Activated CD8-positive, alpha-beta memory T cell treated with anti-CD3 and anti-CD28 coated beads for 24 hours (primary cell): Measurements from ENCODE around the gene NALF2.

Experiments used
- DNase-seq: peaks from one replicate; pipeline ENCODE4 v3.0.0-alpha.2; 2020

NALF2 gene

GRCh38 chrX:69503782-69504625 is at the start of gene NALF2:
TSS of gene NALF2 (plus strand) at chrX:69504326. CDS start at chrX:69505283, 957 bp downstream.
- DNase-seq = no peak

GRCh38 chrX:69457756-69458155 is 46.4 kb upstream of the NALF2 start:
- no peak for DNase-seq

- DNase-seq = no peak
These were observed 37.6 kb upstream of the NALF2 start for GRCh38 chrX:69466546-69466945.

DNA sequence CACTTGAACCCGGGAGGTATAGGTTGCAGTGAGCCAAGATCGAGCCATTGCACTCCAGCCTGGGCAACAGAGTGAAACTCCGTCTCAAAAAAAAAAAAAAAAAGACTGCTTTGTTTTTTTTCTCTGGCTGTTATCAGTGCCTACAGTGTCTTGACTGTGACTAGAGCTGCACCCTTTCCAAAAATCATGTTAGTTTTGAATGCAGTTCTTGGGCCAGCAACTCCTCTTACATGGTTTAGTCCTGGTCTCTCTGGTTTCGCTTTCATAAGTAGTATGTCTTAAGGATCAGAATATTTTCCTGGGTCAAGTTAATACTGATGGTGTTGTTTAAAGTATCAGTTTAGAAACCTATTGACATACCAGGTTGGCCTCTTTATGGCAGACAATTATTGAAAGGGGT is 34.2 kb upstream of the NALF2 start:
- no peak for DNase-seq

- no peak for DNase-seq
These were observed 14.5 kb upstream of the NALF2 start for GRCh38 chrX:69489625-69490024.

GRCh38 chrX:69493193-69493592 is 10.9 kb upstream of the NALF2 start:
- no peak for DNase-seq

DNA sequence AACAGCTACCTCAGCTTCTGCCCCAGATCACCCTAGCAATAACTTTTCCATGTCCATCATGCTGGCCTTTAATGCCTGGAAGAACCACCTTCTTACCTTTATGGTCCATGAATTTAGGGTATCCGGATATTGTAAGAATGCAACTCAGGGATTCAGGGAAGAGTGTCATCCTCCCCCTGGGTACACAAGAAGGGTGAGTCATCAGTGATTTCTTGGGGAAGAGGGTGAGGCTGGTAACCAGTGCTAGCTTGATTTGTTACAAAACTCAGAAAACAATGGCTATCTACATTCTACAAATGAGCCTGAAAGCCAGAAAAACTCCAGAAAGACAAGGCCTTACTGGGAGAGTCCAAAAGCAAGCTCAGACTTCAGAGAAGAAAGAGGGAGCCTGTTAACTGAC is 10.4 kb upstream of the NALF2 start:
- DNase-seq = no peak

GRCh38 chrX:69496183-69496582 is 7.9 kb upstream of the NALF2 start:
- no peak for DNase-seq

- no peak for DNase-seq
These were observed 2.7 kb upstream of the NALF2 start for GRCh38 chrX:69501429-69501828.

DNA sequence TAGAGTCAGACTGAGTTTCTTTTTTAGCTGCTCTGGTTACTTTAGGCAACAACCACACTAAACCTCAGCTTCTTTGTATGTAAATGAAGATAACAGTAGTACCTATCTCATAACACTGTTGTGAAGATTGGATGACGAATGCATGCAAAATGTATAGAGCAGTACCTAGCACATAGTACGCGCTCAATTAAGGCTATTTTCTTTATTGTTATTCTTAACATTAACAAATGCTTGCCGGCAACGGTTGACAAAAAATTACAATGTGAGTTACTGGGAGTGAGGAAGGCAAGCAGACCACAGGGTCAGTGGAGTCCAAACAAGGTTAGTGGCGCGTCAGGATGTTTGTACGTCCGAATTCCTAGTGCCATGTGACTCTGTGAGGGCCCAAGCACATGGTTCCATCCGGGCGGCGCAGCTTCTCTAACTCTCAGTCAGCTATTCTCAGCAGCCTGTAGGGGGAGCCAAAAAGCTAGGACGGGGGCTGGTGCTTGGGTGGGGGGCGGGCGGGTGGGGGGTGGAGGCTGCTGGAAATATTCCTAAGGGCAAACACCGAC is 821 bp upstream of the NALF2 start:
- no peak for DNase-seq

DNA sequence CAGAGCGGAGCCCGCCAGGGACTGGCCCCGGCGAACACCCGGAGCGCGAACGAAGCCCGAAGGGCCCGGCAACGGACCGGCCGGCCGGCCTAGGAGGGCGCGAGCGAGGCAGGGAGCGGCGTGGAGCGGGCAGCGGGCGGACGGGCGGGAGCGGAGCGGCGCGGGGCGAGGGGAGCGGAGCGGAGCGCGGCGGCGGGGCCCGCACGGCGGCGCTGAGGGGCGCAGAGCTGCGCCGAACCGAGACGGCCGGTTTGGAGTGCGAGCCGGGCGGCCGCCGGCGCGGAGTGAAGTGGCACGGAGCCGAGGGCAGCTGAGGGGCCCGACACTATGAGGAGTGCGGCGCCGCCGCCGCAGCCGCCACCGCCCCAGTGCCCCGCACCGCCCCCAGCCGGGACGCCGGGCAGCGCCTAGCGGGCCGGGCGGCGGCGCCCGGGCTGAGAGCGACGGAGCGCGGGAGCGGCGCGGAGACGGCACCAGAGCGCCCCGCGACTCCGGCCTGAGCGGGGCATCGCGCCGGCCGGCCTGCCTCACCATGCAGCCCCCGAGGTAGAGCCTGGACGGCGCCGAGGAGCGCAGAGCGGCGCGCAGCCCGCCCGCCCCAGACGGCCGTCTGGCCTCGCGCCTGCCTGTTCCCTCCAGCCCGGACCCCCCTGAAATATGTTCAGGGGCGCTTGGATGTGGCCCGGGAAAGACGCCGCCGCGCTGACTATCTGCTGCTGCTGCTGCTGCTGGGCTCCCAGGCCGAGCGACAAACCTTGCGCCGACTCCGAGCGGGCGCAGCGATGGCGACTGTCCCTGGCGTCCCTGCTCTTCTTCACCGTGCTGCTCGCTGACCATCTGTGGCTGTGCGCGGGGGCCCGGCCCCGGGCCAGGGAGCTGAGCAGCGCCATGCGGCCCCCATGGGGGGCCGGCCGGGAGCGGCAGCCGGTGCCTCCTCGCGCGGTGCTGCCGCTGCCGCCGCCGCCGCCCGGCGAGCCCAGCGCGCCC is 793 bp downstream of the NALF2 start:
- no peak for DNase-seq

DNA sequence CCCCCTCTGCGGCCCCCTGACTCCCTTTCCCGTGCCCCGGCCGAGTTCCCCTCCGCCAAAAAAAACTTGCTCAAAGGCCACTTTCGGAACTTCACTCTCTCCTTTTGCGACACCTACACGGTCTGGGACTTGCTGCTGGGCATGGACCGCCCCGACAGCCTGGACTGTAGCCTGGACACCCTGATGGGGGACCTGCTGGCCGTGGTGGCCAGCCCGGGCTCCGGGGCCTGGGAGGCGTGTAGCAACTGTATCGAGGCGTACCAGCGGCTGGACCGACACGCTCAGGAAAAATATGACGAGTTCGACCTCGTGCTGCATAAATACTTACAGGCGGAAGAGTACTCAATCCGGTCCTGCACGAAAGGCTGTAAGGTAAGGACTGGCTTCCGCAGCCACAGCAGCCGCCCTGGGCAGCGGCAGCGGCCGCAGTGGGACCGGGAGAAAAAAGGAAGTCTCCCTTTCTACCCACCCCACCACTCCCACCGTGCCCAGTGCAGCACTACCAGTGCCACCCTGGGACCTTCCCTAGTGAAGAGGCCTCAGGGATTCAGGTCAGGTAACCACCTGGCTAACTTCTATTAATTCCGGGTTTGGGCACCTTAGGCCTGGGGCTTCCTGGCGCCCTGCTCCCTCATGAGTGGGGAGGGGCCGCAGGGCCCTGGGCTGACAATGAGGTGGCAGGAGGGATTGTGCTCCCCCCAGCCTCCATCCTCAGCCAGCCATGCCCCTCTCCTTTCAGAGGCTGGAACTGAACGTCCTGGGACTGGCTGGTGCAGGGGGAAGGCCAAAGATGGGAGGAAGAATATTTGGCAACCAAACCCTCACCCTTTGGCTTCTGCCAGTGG is 1.9 kb downstream of the NALF2 start:
- DNase-seq = no peak

DNA sequence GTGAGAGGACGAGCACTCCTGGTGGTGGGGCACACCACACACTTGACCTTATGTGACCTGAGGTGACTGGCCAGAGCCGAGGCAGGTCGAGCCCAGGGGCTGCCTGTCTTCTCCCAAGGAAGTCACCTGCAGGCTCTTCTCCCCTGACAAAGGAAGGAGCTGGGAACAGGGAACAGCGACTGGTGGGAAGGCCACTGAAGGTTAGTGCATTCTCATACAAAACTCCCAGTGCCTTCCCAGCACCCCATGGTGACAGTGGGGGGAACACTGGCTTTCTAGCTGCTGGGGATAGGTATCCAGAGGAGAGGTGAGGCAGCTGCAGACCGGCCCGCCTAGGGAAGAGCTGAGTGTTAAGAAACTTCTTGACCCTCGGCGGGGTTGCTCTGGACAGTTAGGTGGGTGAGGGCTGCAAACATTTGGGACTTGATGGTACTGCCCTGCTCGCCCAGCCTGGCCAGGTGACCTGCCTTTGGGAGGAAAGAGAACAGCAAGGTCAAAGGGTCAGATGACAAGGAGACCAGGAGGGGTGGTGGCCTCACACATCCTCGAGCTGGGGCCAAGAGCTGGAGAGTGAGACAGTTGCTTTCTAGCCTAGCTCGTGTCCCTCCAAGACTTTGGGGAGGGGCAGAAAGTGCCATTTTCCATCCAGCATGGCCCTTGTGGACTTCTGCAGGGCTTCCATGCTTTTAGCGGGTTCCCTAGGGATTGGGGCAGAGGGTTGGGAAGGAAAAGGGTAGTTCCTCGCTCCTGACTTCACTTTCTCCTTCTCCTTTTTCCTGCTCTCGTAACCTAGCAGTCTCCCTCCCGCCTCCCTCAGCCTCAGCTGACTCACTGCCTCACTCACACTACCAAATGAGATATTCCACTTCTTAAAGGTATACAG is 2.7 kb downstream of the NALF2 start:
- DNase-seq = no peak

DNA sequence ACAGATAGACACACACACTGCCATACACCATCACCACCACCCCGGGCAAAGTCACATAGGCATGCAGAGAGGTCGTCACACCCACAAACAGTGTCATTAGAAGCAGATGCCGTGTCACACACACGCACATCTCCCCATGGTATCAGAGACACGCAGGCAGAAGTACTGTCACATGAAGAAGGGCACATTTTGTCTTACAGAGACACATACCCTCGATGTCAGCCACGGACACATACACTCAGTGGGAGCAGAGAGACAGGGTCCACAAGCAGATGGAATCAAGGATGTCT is 3.3 kb downstream of the NALF2 start:
- DNase-seq = no peak

DNA sequence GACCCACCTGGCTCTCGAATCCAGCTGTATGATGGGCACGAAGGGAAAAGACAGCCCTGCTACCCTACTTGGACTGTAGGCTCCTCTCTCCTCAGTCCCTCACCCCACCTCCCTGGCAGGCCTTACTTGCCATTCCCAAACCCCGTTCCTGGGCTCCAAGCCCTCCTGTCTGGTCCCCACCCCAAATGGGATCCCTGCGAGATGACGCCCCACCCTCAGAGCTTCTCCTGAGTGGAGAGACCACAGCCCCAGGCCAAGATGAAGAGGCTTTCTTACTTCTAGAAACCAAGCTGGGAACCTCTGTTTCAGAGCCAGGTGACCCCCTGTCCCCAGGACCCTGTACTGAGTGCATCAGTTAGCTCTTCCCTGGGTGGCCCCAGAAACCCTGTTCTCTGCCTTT is 4.5 kb downstream of the NALF2 start:
- no peak for DNase-seq

GRCh38 chrX:69510137-69510715 is 6.1 kb downstream of the NALF2 start:
- no peak for DNase-seq

DNA sequence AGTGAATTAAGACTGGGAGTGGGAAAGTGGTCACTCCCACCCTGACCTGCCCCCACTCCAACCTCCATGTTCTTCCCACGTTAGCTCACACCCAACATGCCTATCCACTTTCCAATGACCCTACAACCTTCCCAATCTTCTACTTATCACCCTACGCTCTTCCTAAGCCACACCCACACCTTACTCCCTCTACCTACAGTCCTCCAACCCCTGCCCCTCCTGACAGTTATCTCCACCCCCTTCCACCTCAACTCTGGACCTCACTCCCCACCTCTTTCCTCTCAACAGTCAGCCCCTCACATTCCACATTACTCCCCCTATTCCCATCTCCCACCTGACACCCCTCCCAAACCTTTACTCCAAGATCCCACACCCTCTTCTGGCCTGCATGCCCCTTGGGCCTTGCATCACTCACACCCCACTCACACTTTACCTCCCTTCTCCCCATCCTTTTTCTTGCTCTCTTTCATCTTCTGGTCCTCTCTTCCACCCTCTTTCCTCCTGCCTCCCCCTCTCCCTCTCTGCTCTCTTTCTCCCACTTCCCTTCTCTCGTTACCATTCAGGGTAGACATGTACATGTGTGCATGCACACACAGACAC is 6.9 kb downstream of the NALF2 start:
- DNase-seq = no peak

DNA sequence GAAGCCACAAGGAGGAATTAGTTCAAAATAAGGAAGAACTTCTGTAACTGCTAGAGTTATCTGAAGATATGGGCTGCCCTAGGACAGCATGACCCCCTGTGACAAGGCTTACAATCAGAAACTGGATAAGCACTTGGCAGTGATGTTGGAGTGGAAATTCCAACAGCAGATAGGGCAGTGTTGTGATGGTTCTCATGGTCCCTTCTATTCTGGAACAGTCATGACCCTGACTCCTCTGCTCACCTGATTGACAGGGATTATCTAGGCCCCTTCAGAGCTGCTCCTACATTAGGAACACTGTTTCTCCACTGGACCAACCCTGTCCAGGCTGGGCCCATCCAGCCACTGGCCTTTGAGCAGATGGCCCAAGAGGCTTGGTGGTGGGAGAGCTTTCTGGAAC is 17.9 kb downstream of the NALF2 start:
- no peak for DNase-seq

- no peak for DNase-seq
These were observed 19.2 kb downstream of the NALF2 start for GRCh38 chrX:69523314-69523713.

GRCh38 chrX:69524781-69525363 is 20.7 kb downstream of the NALF2 start:
- DNase-seq = no peak

- no peak for DNase-seq
These were observed 26.2 kb downstream of the NALF2 start for GRCh38 chrX:69530306-69530705.
